ENCODE measurements around the gene CNTNAP2. TPM values are rescaled to one million over a fixed set of nuclear protein-coding genes. Genes with fewer than 3 reads are reported as not detected.
"Not testable (repeated sequence)": the region's sequence is repeated elsewhere in the genome, so short reads cannot be mapped to it uniquely, and the experiment has no call there.

Gene CNTNAP2
- total RNA-seq, 1 donor: 7.6 TPM

DNA sequence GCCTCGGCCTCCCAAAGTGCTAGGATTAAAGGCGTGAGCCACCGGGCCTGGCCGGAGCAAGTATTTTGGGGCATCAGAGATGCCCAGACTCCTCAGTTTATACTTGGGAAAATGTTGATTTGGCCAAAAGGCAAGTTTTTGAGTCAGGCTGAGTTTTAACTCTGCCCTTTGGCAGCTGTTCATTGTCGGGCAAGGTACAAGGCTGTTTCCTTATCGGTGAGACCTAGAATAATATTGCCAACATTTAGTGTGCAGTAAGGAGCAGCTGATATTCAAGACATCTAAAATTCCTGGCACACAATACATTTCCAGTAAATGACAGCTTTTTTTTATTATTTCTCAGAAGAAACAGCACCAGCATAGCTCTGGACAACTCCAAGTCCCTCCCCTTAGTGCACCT, 2326.3 kb downstream of the CNTNAP2 start:
- Histone ChIP-seq H3K36me3 (ENCODE audit: insufficient read depth, low read length) (no peaks in the 10 kb centered on the region), H3K27me3 (ENCODE audit: insufficient read depth, low read length) (no peaks in the 10 kb centered on the region), H4K20me1 (ENCODE audit: insufficient read depth, low read length) (no peaks in the 10 kb centered on the region), H2AFZ (ENCODE audit: low read length) (no peak overlapping the region), H3K79me2 (ENCODE audit: insufficient read depth, low read length) (no peaks in the 10 kb centered on the region), H3K27ac (ENCODE audit: low read depth, low read length) (no peak overlapping the region), H3K4me1 (ENCODE audit: insufficient read depth, low read length) (no peaks in the 10 kb centered on the region), H3K9me3 (ENCODE audit: low read depth, low read length) (no peaks in the 10 kb centered on the region), H3K4me3 (ENCODE audit: insufficient read depth, low read length) (no peak overlapping the region), H3K4me2 (ENCODE audit: insufficient read depth, low read length) (no peak overlapping the region)
- TF ChIP-seq, protein P1, sequence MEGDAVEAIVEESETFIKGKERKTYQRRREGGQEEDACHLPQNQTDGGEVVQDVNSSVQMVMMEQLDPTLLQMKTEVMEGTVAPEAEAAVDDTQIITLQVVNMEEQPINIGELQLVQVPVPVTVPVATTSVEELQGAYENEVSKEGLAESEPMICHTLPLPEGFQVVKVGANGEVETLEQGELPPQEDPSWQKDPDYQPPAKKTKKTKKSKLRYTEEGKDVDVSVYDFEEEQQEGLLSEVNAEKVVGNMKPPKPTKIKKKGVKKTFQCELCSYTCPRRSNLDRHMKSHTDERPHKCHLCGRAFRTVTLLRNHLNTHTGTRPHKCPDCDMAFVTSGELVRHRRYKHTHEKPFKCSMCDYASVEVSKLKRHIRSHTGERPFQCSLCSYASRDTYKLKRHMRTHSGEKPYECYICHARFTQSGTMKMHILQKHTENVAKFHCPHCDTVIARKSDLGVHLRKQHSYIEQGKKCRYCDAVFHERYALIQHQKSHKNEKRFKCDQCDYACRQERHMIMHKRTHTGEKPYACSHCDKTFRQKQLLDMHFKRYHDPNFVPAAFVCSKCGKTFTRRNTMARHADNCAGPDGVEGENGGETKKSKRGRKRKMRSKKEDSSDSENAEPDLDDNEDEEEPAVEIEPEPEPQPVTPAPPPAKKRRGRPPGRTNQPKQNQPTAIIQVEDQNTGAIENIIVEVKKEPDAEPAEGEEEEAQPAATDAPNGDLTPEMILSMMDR (IDR thresholded peaks at IDR 0.05; ENCODE audit: extremely low read depth, low read depth, low read length): no peak
- DNase-seq (ENCODE audit: insufficient read length, low spot score, missing footprints): peak; percentile 74

DNA sequence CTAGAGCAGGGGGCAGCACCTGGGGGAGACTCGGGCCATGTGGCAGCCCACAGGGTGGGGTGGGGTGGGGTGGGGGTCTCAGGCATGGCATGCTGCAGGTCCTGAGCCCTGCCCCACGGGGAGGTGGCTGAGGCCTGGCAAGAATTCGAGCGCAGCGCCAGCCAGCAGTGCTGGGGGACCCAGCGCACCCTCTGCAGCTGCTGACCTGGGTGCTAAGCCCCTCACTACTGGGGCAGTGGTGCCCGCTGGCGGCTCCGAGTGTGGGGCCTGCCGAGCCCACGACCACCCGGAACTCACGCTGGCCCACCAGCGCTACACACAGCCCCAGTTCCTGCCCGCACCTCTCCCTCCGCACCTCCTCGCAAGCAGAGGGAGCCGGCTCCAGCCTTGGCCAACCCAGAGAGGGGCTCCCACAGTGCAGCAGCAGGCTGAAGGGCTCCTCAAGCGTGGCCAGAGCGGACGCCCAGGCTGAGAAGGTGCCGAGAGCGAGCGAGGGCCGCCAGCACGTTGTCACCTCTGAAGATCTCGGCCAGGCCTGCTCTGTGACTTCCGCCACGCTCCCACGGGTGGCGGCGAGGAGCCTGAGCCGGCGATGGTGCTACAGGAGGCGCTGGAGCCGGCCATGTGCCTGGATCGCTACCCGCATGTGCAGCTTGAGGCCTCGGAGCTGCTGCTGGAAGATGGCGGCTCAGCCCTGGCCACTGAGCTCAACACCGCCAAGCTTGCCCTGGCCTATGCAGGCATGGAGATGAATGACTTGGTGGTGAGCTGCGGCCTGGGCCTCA, 2328.9 kb downstream of the CNTNAP2 start:
- Histone ChIP-seq H2AFZ (ENCODE audit: low read length) (no peak overlapping the region), H3K27me3 (ENCODE audit: insufficient read depth, low read length) (no peaks in the 10 kb centered on the region), H3K36me3 (ENCODE audit: insufficient read depth, low read length) (no peaks in the 10 kb centered on the region), H3K4me3 (ENCODE audit: insufficient read depth, low read length) (no peak overlapping the region), H3K9me3 (ENCODE audit: low read depth, low read length) (no peaks in the 10 kb centered on the region), H3K4me2 (ENCODE audit: insufficient read depth, low read length) (no peak overlapping the region), H4K20me1 (ENCODE audit: insufficient read depth, low read length) (no peaks in the 10 kb centered on the region), H3K27ac (ENCODE audit: low read depth, low read length) (no peak overlapping the region), H3K79me2 (ENCODE audit: insufficient read depth, low read length) (no peaks in the 10 kb centered on the region), H3K4me1 (ENCODE audit: insufficient read depth, low read length) (no peaks in the 10 kb centered on the region)
- TF ChIP-seq, protein P1 (IDR thresholded peaks at IDR 0.05; ENCODE audit: extremely low read depth, low read depth, low read length): no peak
- DNase-seq (ENCODE audit: insufficient read length, low spot score, missing footprints): no peak

DNA sequence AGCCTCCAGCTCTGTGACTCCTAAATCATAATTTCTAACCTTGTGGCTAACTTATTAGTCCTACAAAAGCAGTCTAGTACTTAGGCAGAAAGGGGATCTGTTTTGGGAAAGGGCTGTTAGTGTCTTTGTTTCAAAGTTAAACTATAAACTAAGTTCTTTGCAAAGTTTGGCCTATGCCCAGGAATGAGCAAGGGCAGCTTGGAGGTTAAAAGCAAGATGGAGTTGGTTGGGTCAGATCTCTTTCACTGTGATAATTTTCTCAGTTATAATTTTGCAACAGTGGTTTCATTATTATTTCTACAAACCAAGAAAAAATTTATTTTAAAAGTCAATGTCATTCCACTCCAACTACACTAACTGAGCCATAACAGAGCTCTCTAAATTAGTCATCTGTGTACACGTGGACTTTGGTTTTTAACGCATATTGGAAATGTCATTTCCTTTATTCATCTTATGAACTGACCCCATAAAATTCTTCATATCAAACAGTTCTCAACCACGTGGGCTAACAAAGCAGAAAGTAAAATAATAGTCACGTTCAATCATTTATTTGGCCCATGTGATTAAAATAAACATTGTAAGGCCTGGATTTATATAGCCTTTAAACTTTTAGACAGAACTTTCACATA, 2330.7 kb downstream of the CNTNAP2 start:
- TF ChIP-seq, protein P1 (IDR thresholded peaks at IDR 0.05; ENCODE audit: extremely low read depth, low read depth, low read length): no peak
- no peaks in the 10 kb centered on the region for H4K20me1 ChIP-seq (ENCODE audit: insufficient read depth, low read length)
- H3K27ac ChIP-seq (ENCODE audit: low read depth, low read length): no peak overlapping the region
- H3K79me2 ChIP-seq (ENCODE audit: insufficient read depth, low read length): no peaks in the 10 kb centered on the region
- no peaks in the 10 kb centered on the region for H3K27me3 ChIP-seq (ENCODE audit: insufficient read depth, low read length)
- H2AFZ ChIP-seq (ENCODE audit: low read length): no peak overlapping the region
- no peak overlapping the region for H3K4me2 ChIP-seq (ENCODE audit: insufficient read depth, low read length)
- H3K9me3 ChIP-seq (ENCODE audit: low read depth, low read length): no peaks in the 10 kb centered on the region
- DNase-seq (ENCODE audit: insufficient read length, low spot score, missing footprints): no peak
- H3K4me3 ChIP-seq (ENCODE audit: insufficient read depth, low read length): no peak overlapping the region
- H3K4me1 ChIP-seq (ENCODE audit: insufficient read depth, low read length): no peaks in the 10 kb centered on the region
- no peaks in the 10 kb centered on the region for H3K36me3 ChIP-seq (ENCODE audit: insufficient read depth, low read length)

DNA sequence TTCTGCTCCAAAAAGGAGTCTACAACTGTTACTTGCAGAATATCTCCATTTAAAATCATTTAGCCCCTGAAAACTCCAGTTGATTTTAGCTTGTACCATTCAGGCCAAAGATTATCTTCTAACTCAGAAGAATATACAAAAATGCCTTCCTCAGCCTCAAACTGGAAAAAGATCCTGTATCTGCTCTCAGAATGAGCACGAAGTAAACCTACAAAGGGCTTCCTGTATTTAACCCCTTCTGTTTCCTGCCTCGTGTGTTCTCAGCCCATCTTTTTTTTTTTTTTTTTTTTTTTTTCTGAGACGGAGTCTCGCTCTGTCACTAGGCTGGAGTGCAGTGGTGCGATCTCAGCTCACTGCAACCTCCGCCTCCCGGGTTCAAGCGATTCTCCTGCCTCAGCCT, 2334.9 kb downstream of the CNTNAP2 start:
- not testable (repeated sequence) for H3K4me2 ChIP-seq (ENCODE audit: insufficient read depth, low read length); H3K79me2 ChIP-seq (ENCODE audit: insufficient read depth, low read length); H4K20me1 ChIP-seq (ENCODE audit: insufficient read depth, low read length); H3K4me1 ChIP-seq (ENCODE audit: insufficient read depth, low read length); H3K36me3 ChIP-seq (ENCODE audit: insufficient read depth, low read length); H3K27ac ChIP-seq (ENCODE audit: low read depth, low read length); H3K27me3 ChIP-seq (ENCODE audit: insufficient read depth, low read length); H2AFZ ChIP-seq (ENCODE audit: low read length); H3K9me3 ChIP-seq (ENCODE audit: low read depth, low read length); DNase-seq (ENCODE audit: insufficient read length, low spot score, missing footprints); H3K4me3 ChIP-seq (ENCODE audit: insufficient read depth, low read length)
